Retina (tissue), 1 donor: ENCODE data around the gene ADIPOR1.
"Not testable (repeated sequence)": the region's sequence is repeated elsewhere in the genome, so short reads cannot be mapped to it uniquely, and the experiment has no call there.

Experiments
- DNase-seq: peaks from one replicate; pipeline ENCODE4 v3.0.0-alpha.2; 2016

The ADIPOR1 gene

DNA sequence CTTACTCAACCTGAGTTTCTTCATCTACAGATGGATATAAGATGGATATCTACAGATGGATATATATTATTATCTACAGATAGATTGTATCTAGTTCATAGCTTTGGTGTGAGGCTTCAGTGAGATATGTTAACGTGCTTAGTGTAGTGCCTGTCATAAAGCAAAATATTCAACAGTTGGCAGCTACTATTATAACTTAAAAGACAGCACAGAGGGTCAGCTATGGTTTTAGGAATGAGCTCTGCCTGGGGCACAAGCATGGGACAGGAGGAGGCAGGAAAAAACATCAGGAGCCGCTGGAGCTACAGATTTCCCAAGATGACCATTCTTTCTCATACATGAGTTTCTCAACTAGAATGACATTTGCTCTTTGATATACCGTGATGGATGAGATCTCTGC is 10.2 kb upstream of the ADIPOR1 start:
- no peak for DNase-seq

- DNase-seq, result no peak
These were observed 9.7 kb upstream of the ADIPOR1 start for GRCh38 chr1:202967684-202968281.

GRCh38 chr1:202966006-202966898 is 8.1 kb upstream of the ADIPOR1 start:
- DNase-seq, result no peak

- DNase-seq, result no peak
These were observed 7.3 kb upstream of the ADIPOR1 start for GRCh38 chr1:202965422-202965821.

DNA sequence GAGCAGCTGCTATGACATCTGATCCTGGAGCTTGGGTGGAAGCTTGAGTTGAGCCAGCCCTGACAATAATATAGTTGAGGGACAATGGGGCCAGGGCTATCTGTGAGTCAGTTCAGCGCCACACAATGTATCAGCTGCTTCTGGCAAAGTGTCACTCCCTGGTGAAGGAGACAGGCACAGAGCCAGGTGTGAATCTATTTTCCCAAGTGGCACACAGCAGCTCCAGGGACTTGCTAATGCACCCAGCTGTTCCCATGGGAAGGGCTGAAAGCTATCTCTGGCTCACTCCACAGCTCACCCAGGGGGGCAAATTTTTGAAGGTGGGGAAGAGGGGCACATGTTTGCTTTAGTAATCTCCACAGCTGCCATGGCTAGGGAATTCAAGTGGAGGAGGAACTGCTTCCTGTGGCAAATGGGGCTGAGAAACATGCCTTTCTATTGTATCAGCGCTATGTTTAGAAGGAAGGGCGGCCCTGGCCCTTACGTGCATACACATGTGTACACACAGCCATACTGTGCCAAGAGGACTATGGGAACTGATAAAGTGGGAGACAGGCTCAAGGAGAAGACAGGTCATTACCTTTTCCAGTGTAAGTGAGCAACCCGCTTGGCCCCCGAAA is 6.8 kb upstream of the ADIPOR1 start:
- no peak for DNase-seq

DNA sequence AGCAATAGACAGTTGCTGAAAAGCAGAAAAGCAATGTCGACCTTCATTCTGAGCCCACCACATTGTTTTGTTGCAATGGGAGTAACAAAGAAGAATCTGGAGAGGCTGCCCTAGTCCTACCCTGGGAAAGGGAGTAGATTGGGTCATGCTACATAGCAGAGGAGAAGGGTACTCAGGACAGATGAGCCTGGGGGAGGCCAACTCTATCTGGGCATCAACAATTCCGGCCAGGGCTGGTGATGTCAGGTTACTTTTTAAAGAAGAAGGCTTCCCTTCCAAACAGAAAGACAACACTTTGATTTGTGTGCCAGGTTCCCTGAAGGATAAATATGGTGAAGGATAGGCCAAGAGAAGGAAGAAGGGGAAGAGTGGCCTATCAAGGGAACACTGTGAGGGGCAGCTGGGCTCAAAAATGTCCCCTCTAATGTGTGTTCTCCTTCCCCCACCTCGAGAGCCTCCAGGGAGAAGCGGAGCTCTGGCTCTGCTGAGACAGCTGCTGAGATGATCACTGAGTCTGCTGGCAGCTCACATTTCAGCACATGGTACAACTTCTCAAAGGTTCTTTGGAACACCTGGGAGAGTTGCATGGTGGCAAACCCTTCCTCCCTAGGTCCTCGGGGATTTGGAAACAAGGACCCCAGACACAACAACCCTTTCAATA is 3.2 kb upstream of the ADIPOR1 start:
- no peak for DNase-seq

GRCh38 chr1:202959276-202959620 is 1.1 kb upstream of the ADIPOR1 start:
- DNase-seq, result no peak

- DNase-seq, result no peak
These were observed 598 bp upstream of the ADIPOR1 start for GRCh38 chr1:202958544-202959275.

- DNase-seq, result no peak
These were observed 1.1 kb downstream of the ADIPOR1 start for GRCh38 chr1:202956969-202957368.

DNA sequence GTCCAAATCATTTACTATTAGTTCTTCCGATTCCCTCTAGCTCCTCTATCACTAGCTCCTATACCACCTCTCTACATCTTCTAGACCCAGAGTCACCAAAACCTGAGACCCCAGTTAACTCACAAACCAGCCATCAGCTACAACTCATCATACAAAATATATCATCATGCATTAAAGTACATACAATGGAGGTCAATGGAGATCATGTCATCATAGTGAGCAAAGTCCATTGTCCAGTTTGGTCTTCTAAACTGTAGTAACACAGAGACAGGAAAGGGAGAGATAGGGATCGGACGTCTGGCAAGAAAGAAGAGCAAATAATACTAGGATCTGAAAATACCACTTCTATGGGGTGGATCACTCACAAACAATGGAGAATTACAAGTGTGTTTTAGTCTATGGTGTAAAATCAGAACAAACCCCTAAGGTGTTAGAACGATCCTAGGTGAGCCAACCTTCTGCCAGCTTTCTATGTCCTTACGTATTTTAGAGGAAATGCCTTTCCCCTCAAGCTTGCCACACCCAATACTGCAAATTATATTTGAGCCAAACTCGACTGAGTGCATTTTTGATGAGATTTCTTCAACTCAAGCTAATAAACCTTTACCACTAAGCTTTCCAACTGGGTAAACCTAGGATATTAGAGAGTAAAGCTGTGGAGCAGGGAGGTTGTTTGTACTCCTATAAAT is 3.9 kb downstream of the ADIPOR1 start:
- no peak for DNase-seq

DNA sequence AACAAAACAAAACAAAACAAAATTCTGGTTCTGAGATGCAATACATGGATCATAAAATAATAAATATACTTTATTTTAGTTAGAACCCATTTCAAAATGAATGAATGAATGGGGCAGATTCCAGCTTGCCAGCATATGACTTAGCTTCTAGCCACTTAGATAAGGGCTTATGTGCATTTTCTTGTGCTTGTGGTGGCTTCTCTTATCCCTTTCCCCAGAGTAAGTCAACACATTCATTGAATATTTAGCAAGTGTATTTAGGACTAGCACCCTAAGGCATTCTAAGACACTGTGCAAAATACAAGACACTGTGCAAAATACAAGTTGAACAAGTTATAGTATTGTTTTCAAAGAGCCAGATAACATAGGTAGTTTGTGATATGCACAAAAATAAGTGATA is 4.7 kb downstream of the ADIPOR1 start:
- no peak for DNase-seq

DNA sequence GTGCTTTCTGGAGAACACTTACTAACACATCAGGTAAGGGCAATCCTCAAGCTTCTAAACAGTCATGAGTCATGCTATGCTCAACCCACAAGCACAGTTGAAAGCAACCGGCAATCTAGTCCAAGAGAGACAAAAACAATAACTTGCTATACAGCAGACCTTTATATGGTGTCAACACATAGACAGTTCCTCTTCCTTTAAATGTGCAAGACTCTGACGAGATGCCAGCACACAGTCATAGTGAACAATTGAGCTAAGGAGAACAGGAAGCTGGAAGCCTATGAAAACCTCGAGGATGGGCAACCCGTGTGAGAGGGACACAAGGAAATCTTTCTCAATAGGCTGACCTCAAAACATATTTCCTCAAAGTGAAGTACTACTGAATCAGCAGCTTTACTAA is 5.3 kb downstream of the ADIPOR1 start:
- DNase-seq, result no peak

- DNase-seq, result no peak
These were observed 6.0 kb downstream of the ADIPOR1 start for GRCh38 chr1:202952099-202952498.

GRCh38 chr1:202951437-202951836 is 6.7 kb downstream of the ADIPOR1 start:
- DNase-seq, result no peak

DNA sequence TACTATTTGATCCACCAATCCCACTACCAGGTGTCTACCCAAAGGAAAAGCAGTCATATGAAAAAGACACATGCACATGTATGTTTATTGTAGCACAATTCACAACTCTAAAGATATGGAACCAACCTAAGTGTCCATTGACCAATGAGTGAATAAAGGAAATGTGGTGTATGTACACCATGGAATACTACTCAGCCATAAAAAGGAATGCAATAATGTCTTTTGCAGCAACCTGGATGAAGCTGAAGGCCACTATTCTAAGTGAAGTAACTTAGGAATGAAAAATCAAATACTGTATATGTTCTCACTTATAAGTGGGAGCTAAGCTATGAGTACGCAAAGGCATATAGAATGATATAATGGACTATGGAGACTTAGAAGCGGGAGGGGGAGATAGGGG is 12.6 kb downstream of the ADIPOR1 start:
- no peak for DNase-seq

DNA sequence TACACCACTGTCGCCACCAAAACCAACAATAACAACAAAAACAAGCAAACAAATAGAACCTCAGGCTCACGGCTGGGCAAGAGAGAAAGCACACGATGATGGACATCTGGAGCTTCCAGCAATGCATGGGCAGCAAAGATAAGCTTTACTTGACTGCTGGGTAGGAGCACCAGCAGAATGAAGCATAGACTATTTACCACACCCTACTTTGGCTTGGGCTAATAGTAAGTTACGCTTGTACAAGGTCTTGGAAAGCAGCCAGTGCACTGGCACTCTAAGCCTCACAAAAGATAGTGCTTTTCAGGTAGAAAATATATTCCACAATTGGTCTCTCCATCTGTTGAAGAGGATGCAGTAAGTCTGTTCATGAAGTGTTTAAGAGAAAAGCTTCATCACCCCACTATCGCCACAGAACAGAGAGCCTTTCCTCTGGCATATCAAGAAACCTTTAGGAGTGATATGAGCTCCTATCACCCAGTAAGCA is 13.6 kb downstream of the ADIPOR1 start:
- DNase-seq, result no peak

DNA sequence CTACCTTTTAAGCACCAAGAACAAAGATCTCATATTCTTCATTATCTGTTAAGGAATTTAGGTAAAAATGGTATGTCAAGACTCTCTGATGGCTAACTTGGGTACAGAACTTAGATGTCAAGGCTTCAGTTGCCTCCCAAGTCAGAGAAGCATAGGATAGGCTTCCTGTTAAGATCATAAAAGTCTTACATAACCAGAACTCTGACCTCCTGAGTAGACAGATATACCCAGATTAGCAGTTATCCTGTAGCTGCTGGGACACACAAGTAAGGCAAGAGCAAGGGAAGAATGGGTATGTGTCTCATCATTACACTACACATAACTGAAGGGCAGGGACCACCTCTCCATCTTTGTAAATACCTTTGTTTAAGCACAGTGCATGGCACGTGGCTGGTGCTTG is 15.7 kb downstream of the ADIPOR1 start:
- no peak for DNase-seq

GRCh38 chr1:202941372-202941771 is 16.7 kb downstream of the ADIPOR1 start:
- DNase-seq, result no peak

DNA sequence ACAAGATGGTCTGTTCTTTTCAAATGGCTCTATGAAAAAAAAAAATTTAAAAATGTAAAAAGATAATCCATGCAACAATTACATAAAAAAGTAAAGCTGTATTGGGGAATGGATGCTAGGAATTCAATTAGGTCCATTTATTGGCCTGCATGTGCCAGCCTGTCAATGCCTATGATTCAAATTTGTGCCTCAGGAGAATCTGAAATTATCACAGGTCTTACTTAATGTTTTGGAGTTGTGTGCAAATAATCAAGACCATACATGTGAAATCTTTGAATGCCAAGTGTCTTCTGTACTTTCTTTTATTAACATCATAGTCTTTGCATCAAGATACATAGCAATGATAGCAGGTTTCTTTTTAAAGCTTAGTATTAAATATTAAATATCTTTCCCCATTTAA is 17.6 kb downstream of the ADIPOR1 start:
- DNase-seq, result no peak

GRCh38 chr1:202938287-202938925 is 19.7 kb downstream of the ADIPOR1 start:
- DNase-seq, result no peak

GRCh38 chr1:202936409-202936808 is 21.7 kb downstream of the ADIPOR1 start:
- not testable (repeated sequence) for DNase-seq

- no peak for DNase-seq
These were observed 22.3 kb downstream of the ADIPOR1 start for GRCh38 chr1:202935844-202936243.
